HG03558 (cell line): ENCODE measurements around the gene MEF2A.

Experiments
- ATAC-seq: cut with Tn5 transposase; IDR thresholded peaks from one replicate; pipeline ENCODE4 v1.9.1; 2021; ENCODE audit warnings: moderate number of reproducible peaks; ENCODE audit not compliant: unreplicated experiment; ENCODE audit errors: extremely low read depth

The MEF2A gene

GRCh38 chr15:99561476-99562230 lies 4.1 kb upstream of the MEF2A start:
- no peak for ATAC-seq

DNA sequence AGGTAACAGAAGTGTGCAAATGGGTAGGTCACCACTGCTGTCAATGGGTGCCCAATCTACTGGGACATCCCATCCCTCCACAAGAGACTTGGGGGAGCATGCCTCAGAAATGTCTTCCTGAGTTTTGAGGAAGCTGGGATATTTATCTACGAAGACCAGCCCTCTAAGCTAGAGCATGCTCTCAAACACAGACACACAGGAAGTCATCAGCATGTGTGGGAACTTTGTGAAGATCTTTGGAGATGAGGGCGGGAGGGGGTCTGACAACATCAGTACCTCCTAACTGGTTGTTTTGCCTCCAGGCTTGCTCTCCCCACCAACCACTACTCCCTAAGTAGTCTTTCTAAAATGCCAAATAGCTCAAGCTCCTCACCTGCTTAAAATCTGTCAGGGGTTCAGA lies 3.5 kb upstream of the MEF2A start:
- ATAC-seq = no peak

- ATAC-seq = peak; percentile 13
Observed at GRCh38 chr15:99564221-99565048, 1.3 kb upstream of the MEF2A start.

GRCh38 chr15:99565049-99565298 lies 810 bp upstream of the MEF2A start:
- peak; percentile 27 for ATAC-seq

GRCh38 chr15:99566157-99566897 lies 543 bp downstream of the MEF2A start:
- no peak for ATAC-seq

GRCh38 chr15:99568625-99569352 lies 3.0 kb downstream of the MEF2A start:
- ATAC-seq = no peak

DNA sequence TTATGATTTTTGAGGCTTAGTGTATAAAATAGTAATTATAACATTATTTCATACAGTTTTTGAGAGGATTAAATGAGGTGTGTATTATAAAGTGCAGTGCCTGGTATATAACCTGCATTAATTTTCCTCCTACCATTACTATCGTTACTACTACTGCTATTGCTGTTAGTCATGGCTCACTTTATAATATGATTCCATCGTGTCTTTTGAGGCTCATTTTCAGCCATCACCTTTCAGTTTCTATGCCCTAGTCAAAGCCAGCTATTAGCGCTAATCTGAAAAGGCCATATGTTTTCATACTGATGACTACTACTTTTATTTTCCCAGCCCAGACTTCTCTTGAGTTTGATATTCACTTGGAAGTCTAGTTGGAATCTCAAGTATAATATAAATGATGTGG lies 5.5 kb downstream of the MEF2A start:
- ATAC-seq = no peak

DNA sequence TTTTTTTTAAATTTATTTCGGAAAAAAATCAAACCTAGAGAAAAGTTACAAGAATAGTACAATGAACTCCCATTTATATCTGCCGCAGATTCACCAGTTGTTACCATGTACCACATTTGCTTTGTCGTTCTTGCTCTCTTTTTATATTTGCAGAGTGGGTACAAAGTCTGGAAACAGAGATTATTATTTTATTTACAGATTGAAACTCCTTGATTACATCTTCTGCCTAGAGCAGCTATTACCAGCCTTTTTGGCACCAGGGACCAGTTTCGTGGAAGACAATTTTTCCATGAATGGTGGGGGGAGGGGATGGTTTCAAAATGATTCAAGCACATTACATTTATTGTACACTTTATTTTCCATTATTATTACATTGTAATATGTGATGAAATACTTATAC lies 8.3 kb downstream of the MEF2A start:
- no peak for ATAC-seq

DNA sequence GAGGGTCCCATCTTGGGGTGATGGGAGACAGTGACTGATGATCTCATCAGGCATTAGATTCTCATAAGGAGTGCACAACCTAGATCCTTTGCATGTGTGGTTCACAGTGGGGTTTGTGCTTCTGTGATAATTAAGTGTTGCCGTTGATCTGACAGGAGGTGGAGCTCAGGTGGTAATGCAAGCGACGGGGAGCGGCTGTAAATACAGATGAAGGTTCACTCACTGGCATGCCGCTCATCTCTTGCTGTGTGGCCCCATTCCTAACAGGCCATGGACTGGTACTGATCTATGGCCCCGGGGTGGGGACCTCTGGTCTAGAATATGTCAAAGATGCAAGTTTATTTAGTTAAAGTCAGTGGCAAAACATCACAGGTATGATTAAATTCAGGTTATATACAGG lies 8.7 kb downstream of the MEF2A start:
- no peak for ATAC-seq

DNA sequence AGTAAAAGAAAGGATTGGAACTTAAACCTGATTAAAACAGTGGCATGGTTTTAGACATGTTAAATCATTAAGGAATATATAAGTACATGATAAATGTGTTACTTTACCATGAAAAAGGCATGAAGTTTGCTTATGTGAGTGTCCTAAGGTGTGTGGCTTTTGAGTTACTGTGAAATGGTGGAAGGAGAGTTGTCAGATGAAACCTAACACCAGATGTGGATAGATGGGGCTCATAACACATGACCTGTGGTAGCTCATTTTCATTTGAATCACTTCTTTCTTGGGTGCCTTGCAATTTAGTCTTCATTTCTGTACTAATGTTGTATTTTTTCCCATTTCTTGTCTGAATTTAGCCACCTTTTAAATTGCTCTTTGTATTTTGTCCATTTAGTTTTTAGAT lies 13.0 kb downstream of the MEF2A start:
- peak; percentile 55 for ATAC-seq

- no peak for ATAC-seq
Observed at GRCh38 chr15:99580076-99580475, 14.3 kb downstream of the MEF2A start.

- no peak for ATAC-seq
Observed at GRCh38 chr15:99582508-99582960, 16.8 kb downstream of the MEF2A start.

GRCh38 chr15:99584081-99584600 lies 18.4 kb downstream of the MEF2A start:
- ATAC-seq = no peak

DNA sequence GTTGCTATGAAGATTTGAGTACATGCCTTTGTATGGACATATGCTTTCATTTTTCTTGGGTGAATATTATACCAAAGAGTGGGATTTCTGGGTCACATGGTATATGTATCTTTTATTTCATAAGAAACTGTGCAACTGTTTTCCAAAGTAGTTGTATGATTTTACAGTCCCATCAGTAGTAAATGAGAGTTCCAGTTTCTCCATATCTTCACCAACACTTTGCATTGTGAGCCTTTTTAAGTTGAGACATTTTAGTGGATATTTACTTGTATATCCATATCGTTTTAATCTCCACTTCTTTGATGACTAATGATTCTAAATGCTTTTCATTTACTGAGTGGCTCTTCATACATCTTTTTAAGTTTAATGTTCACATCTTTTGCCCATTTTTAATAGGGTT lies 20.3 kb downstream of the MEF2A start:
- ATAC-seq = no peak

- no peak for ATAC-seq
Observed at GRCh38 chr15:99589801-99590200, 24.0 kb downstream of the MEF2A start.

GRCh38 chr15:99590913-99591646 lies 25.3 kb downstream of the MEF2A start:
- ATAC-seq = no peak

DNA sequence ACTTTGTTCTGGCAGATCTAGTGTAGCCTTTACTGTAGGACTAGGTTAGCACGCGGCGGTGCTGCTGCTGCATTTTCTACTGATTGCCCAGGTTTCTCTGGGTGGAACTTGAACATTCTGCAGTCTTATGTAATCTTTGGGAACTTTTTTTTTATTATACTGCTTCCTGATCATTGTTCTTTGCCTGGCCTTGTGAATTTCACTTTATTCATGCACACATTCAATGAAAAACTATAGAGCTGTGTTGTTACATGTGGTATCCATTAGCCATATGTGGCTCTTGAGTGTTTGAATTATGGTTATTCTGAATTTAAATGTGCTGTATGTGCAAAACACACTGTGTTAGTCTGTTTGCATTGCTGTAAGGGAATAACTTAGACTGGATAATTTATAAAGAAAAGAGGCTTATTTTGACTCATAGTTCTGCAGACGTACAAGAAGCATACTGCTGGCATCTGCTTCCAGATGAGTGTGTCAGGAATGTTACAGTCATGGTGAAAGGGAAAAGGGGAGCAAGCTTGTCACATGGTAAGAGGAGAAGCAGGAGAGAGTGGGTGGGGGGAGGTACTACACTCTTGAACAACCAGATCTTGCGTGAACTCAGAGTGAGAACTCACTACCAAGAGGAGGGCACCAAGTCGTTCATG lies 26.5 kb downstream of the MEF2A start:
- ATAC-seq = no peak

DNA sequence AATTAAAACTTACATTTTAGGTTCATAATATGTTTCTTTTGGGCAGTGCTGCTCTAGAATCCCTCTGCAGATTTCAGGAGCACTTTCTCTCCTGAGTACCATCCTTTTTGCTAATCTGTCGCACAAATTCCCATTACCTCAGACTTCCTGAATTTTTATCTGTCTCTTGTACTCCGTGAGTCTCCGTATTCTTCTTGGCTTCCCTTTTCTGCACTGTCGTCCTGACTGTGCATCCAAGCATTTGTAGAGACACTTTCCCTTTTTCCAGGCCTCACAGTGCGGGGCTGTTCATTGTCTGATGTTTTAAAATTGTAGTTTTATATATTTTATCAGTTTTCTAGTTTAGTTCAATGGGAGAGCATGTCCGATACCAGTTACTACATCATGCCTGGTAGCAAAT lies 27.3 kb downstream of the MEF2A start:
- no peak for ATAC-seq

DNA sequence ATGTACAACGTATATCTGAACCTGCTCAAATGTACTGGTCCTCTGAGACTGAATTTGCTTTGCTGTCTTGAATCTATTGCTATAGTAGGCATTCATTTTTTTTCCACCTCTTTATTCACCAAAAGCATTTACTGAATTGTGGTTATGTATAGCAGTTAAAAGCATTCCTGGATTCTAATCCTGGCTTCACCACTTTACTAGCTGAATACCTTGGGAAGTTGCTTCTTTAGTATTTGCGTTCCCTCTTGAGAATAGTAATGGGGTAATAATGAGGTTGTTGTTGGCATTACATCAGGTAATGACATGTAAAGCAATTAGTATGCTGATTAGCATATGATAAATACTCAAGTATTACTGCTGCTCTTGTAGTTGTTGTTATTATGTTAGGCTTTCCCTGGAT lies 29.1 kb downstream of the MEF2A start:
- no peak for ATAC-seq
